DMS 273 (cell line): Measurements from ENCODE around the gene ARTN.

Source experiments
- DNase-seq: peaks from one replicate; lab custom pipeline; 2025; ENCODE audit not compliant: unreplicated experiment; lab: John Stamatoyannopoulos, UW

ARTN gene

DNA sequence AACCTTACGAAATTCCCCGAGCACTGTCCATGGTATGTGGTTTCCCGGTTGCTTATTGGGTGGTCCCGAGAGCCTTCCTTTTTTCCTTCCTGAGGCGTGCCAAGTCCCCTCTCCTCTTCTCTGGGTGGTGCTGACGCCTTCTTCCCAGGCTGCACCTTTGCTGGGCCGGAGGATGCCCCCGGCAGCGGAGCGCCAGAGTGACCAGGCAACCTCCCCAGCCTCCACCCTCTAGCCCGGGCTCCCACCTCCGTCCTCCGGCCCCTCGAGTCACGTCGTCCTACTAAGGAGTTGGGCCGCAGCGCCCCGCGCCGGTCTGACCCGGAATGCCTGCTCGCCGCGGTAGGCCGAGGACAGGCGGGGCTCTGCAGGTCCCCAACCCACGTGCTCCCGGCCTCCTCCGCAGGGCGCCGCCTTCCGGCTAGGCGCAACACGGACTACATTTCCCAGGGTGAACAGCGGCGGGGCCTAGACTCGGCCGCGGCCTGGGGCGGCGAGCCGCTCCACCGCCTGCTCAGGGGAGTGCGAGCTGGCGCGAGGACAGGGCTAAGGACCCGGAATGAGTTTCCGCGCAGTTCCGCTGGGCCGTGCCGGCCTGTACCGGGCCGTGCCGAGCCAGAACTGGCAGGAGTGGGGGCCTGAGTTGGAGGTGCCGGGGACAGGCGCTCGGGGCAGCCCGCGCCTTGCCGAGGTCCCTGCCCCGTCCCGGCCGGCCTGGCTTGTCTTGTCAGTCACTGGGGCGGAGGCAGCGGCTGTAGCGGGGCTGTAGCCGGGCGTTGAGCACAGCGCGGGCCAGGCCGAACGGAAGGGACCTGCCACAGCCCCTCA is 12.8 kb downstream of the ARTN start, which contains the start of gene IPO13:
TSS of gene IPO13 (plus strand) at position 715 of the 825 bp plus-strand sequence. CDS start 651 bp downstream, outside the sequence.
- peak; percentile 99 for DNase-seq

DNA sequence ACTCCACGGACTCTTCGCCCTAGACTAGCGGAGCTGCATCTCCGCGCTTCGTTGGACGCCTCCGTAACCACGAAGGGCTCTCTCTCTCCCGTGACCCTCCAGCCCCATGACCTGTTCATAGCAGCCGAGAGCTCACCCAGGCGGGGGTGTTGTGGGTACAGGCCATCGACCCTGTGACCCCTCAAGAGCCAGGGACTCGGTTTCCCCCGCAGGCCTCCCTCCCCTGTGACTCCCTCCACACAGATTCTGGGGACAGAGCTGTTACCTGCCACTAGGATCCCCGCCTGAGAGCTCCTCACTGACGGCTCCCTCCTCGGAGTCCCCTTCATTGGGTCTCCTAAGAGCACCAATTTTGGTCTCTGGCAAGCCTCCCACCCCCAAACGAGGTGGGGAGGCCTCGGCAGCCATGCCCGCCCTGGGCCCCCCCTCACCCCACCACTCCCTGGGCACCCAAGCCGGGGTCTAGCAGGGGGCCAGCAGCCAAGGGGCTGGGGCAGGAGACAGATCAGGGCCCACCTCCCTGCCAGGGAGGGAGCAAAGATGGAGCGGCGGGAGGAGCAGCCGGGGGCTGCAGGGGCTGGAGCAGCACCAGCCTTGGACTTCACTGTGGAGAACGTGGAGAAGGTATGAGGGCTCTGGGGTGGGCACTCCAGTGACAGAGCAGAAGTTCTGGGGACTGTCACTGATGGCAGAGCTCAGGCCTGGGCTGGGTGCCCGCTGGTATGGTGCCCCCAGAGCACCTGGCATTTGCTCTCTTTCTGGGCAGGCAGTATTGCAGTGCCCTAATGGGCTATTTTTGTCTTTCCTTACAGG is 13.7 kb downstream of the ARTN start:
- peak; percentile 55 for DNase-seq

DNA sequence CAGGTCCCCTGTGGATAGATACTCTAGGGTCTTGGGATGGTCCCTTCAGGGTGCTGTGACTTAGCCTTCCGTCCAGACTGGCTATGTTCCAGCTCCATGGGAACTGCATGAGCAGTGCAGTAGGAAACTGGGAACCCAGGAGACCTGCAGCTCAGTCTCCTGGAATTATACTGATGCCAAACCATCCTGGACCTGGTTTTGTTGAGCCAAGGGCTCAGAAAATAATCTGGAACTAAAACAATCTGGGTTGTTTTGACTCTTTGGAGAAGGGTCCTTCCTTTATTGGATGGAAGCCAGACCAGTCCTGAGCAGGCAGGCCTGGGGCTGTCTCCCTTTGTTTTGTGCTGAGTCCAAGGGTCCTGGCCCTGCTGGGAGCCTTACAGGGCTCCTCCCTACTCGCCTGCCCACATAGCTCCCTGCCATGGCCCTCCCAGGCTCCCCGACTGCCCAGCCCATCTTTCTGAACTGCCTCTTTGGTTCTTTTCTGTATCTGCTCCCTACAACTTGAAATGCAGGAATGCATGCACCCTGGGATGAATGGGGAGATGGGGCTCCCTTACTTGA is 14.4 kb downstream of the ARTN start:
- DNase-seq, result peak; percentile 62

DNA sequence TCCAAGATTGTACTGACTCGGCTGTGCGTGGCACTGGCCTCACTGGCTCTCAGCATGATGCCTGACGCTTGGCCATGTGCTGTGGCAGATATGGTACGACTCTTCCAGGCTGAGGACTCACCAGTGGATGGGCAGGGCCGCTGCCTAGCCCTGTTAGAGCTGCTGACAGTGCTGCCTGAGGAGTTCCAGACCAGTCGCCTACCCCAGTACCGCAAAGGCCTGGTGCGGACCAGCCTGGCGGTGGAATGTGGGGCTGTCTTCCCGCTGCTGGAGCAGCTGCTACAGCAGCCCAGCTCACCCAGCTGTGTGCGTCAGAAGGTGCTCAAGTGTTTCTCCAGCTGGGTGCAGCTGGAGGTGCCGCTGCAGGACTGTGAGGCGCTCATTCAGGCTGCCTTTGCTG is 16.1 kb downstream of the ARTN start:
- no peak for DNase-seq

DNA sequence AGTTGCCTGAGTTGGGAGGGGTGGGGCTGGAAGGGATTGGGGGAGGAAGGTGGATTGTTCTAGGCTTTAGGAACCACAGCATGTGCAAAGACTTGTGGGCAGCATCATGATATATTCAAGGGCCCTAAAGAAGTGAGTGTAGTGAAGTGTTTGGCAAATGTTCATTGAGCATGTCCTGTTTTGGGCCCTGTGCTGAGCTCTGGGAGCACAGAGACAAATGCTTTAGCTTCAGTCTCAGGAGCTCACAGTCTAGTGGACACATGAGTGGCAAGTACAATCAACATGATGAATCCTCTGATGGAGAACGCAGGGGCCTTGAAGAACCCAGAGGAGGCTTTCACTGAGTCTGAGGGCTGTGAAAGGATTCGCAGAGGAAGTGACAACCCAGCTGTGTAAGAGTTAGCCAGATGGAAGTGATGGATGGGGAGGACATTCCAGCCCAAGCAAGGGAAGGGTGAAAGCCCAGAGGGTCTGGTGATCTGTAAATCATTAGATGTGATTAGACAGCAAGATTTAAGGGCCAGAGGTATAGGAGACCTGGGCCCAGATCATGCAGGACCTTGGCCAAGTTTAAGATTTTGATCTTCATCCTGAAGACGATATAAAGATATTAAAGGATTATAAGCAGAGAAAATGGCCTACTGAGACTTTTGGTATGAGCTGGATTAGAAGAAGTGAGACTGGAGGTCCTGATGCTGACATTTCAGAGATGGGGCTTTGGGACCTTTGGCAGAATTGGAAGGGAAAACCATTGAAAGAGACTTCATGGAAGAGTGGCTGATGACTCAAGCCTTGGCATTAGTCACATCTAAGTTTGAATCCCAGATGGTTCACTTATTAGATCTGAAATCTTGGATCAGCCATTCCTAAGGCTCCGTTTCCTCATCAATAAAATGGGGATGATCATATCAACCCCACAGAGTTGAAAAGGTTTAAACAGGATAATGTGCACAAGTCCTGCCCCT is 17.7 kb downstream of the ARTN start:
- DNase-seq, result no peak

DNA sequence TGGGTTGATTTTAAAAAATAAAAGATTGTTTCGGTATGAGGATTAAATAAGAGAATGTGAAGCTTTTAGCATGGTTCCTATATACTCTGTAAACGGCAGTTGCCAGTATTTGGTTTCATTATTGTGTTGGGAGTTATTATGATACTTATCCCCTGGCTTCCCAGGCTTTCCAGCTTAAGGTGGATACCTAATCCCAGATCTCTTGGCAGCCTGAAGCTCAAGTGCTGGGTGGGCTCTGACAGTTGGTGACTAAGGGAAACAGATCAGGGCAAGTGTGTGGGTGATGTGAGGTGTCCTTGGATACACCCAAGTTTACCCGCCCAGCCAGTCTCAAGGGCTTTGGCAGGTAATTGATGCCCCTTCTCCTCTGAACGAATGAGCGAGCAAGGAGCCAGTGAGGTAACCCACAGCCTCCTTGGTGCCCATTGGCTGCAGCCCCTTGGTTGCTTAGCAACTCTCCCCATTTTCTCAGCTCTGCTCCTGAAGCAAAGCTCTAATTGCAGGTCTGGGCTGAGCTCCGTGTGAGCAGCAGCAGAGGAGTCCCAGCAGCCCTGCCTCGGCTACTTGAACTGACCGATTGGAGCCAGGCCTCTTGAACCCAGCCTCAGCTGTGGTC is 19.2 kb downstream of the ARTN start:
- DNase-seq, result peak; percentile 89

- no peak for DNase-seq
Observed at GRCh38 chr1:43953361-43953760, 19.8 kb downstream of the ARTN start.

- DNase-seq, result no peak
Observed at GRCh38 chr1:43954036-43954435, 20.4 kb downstream of the ARTN start.

DNA sequence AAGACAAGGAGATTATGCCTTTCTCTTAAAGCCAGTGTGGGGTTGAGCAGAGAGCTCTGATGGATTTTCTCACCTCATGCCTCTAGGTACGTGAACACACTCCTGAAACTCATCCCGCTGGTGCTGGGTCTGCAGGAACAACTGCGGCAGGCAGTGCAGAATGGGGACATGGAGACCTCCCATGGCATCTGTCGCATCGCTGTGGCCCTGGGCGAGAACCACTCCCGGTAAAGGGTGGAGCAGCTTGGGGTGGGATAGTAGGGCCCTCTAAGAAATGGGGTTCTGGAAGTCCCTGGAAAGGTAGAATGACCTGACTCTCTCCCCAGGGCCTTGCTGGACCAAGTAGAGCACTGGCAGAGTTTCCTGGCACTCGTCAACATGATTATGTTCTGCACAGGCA is 22.6 kb downstream of the ARTN start:
- DNase-seq, result no peak

- no peak for DNase-seq
Observed at GRCh38 chr1:43957407-43958040, 23.9 kb downstream of the ARTN start.

GRCh38 chr1:43958351-43959255 is 25.0 kb downstream of the ARTN start:
- no peak for DNase-seq

GRCh38 chr1:43960798-43961197 is 27.2 kb downstream of the ARTN start:
- no peak for DNase-seq

GRCh38 chr1:43961692-43962091 is 28.1 kb downstream of the ARTN start:
- DNase-seq, result no peak

- no peak for DNase-seq
Observed at GRCh38 chr1:43962324-43962723, 28.7 kb downstream of the ARTN start.

DNA sequence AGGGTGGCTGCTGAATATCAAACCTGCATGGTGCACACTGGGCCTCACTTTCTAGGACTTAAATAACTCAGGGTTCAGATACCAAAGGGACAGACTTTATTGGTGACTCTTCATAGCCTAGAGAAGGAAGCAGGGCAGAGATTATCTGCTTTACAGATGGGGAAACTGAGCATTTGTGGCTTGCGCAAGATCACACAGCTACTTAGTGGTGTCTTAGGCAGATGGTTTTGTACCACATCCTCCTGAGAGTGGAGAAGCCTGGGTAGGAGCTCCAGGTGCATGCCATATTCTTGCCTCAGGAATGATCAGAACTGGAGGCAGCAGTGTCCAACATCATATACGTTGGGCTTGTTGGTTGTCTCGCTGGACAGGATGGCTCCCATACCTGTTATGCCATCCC is 29.4 kb downstream of the ARTN start:
- no peak for DNase-seq

DNA sequence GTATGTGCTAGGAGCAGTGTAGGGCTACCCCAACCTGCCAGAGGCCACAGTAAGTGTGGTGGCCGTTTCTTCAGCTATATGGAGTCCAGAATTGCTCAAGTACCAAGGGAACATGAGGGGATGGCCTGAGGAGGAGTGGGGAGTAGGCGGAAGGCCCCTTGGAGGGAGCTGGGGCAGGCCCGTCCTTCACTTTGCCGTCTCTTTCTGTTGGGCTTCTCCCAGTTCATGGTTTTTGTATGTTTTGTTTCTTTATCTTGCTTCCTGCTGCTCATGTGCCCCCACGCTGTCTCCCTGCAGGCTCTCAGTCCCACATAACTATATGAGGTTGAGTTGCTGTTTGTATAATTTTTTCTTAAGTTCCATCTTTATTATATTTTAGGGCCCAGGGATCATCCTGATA is 30.3 kb downstream of the ARTN start:
- no peak for DNase-seq

GRCh38 chr1:43965316-43965715 is 31.7 kb downstream of the ARTN start:
- no peak for DNase-seq

DNA sequence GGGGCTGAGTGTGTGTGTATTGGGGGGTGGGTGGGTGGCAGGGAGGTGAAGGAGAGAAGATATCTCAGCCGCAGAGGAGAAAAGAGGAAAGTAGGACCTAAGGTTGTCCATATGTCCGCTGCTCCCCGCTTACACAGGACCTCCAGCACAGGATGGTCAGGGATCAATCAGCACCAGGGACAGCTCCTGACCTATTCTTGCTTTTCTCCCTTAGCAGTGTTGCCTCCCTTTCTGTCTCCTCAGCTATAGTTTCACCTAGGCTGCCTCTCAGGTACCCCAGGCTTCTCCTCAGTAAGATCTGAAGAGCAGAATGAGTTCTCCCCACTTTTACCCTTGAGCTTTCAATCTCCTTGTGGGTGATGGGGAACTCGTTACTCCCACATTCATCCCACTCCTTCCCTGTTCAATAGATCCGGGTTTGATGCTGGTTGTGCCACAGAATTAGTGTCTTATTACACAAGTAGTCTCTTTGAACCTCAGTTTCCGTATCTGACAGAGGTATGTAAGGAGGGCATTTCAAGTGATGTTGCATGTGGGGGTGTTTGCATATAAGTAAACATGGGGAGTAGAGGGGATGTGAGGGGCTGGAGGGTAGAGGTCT is 34.8 kb downstream of the ARTN start:
- DNase-seq, result peak; percentile 24
